ENCODE results near the gene CCDC185.

DNA sequence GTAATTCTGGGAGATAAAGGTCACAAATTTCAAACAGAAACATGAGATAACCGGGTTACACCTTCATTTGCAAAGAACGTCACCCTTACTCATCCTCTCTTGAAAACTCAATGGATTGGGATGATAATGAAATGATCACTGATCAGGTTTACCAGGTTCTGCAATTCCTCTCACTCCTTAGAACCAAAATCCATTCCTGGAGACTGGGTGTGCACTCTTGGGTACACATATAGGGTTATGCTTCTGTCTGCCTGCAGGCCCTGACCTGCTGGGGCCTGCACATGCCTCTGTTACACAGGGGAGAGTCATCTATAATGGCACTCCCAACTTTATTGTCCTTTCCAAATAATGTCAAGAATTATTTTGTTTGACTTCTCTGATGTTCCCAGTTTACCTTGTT is 37.5 kb upstream of the CCDC185 start:
- TF ChIP-seq, protein P1, sequence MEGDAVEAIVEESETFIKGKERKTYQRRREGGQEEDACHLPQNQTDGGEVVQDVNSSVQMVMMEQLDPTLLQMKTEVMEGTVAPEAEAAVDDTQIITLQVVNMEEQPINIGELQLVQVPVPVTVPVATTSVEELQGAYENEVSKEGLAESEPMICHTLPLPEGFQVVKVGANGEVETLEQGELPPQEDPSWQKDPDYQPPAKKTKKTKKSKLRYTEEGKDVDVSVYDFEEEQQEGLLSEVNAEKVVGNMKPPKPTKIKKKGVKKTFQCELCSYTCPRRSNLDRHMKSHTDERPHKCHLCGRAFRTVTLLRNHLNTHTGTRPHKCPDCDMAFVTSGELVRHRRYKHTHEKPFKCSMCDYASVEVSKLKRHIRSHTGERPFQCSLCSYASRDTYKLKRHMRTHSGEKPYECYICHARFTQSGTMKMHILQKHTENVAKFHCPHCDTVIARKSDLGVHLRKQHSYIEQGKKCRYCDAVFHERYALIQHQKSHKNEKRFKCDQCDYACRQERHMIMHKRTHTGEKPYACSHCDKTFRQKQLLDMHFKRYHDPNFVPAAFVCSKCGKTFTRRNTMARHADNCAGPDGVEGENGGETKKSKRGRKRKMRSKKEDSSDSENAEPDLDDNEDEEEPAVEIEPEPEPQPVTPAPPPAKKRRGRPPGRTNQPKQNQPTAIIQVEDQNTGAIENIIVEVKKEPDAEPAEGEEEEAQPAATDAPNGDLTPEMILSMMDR (conservative IDR thresholded peaks at IDR 0.05; ENCODE audit: low read depth in 2 of 2) = no peak
- TF ChIP-seq STAT1 (IDR thresholded peaks at IDR 0.05; ENCODE audit: unreplicated experiment) = no peak
- TF ChIP-seq CREB1 (CRISPR knock-in tag; IDR thresholded peaks at IDR 0.05; ENCODE audit: low read depth) = no peak
- no peak for TF ChIP-seq EZH2 (IDR thresholded peaks at IDR 0.05; ENCODE audit: low read depth, unreplicated experiment)
- TF ChIP-seq, protein P2, sequence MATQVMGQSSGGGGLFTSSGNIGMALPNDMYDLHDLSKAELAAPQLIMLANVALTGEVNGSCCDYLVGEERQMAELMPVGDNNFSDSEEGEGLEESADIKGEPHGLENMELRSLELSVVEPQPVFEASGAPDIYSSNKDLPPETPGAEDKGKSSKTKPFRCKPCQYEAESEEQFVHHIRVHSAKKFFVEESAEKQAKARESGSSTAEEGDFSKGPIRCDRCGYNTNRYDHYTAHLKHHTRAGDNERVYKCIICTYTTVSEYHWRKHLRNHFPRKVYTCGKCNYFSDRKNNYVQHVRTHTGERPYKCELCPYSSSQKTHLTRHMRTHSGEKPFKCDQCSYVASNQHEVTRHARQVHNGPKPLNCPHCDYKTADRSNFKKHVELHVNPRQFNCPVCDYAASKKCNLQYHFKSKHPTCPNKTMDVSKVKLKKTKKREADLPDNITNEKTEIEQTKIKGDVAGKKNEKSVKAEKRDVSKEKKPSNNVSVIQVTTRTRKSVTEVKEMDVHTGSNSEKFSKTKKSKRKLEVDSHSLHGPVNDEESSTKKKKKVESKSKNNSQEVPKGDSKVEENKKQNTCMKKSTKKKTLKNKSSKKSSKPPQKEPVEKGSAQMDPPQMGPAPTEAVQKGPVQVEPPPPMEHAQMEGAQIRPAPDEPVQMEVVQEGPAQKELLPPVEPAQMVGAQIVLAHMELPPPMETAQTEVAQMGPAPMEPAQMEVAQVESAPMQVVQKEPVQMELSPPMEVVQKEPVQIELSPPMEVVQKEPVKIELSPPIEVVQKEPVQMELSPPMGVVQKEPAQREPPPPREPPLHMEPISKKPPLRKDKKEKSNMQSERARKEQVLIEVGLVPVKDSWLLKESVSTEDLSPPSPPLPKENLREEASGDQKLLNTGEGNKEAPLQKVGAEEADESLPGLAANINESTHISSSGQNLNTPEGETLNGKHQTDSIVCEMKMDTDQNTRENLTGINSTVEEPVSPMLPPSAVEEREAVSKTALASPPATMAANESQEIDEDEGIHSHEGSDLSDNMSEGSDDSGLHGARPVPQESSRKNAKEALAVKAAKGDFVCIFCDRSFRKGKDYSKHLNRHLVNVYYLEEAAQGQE (IDR thresholded peaks at IDR 0.05; ENCODE audit: unreplicated experiment) = no peak
- no peak for TF ChIP-seq POLR2AphosphoS5 (IDR thresholded peaks at IDR 0.05; ENCODE audit: low read depth)
- no peak for TF ChIP-seq EZH2phosphoT487 (IDR thresholded peaks at IDR 0.05; ENCODE audit: unreplicated experiment)

Measured in GM23338 (cell line).